ENCODE data around the gene RFX5.

- no peak for TF ChIP-seq POLR2A (IDR thresholded peaks at IDR 0.05; ENCODE audit: borderline replicate concordance, extremely low read depth, insufficient read depth, insufficient read length)
- TF ChIP-seq POLR2AphosphoS5 (IDR thresholded peaks at IDR 0.05; ENCODE audit: low read depth, low read length), result no peak
- TF ChIP-seq EZH2 (IDR thresholded peaks at IDR 0.05), result no peak
- no peak for TF ChIP-seq ATF3 (IDR thresholded peaks at IDR 0.05)
- TF ChIP-seq EZH2phosphoT487 (IDR thresholded peaks at IDR 0.05; ENCODE audit: borderline replicate concordance), result no peak
- no peak for TF ChIP-seq SIN3A (IDR thresholded peaks at IDR 0.05; ENCODE audit: low read depth)
- no peak for TF ChIP-seq CTCF (IDR thresholded peaks at IDR 0.05 in 2 of 3, conservative IDR thresholded peaks at IDR 0.05 in 1 of 3; ENCODE audit: borderline replicate concordance in 1 of 3, insufficient read depth in 1 of 3, low read depth in 2 of 3, low read length in 2 of 3)
- no peak for TF ChIP-seq YY1 (IDR thresholded peaks at IDR 0.05; ENCODE audit: extremely low read depth, insufficient replicate concordance, low read depth, low read length)
Measured at GRCh38 chr1:151369302-151369610, 22.2 kb upstream of the RFX5 start.

Data from HCT116 (cell line).